GM18907 (cell line): Measurements from ENCODE around the gene TMEM42.

ENCODE experiments used
- ATAC-seq: cut with Tn5 transposase; IDR thresholded peaks from one replicate; pipeline ENCODE4 v1.9.1; 2021; ENCODE audit warnings: mild to moderate bottlenecking, moderate library complexity; ENCODE audit not compliant: unreplicated experiment

Gene TMEM42

GRCh38 chr3:44870375-44871061 lies 8.8 kb downstream of the TMEM42 start:
- no peak for ATAC-seq

DNA sequence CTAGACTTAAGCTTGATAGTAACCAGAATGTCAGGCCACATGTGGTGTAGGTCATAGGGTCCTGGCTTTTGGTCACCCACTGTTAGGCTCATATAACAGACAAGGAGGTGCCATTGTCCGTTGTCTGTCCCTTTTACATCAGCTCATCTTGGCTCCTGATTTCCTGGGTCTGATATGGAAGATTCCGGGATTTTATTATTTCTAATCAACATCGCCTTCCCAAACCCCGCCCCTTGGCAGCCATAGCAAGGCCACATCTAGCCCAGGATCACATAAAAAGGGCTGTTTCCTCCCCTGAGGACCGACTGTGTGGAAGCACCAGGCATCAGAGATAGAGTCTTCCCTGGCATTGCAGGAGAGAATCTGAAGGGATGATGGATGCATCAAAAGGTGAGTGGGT lies 12.6 kb downstream of the TMEM42 start, which contains the start of gene TGM4:
Gene TGM4, plus strand, starts transcription at position 301 of the 400 bp plus-strand sequence. Its CDS starts 71 bp downstream, at position 372.
- ATAC-seq, result no peak

GRCh38 chr3:44875596-44875995 lies 13.9 kb downstream of the TMEM42 start:
- ATAC-seq, result no peak

- ATAC-seq, result no peak
These were observed 15.6 kb downstream of the TMEM42 start for GRCh38 chr3:44877333-44877732.

GRCh38 chr3:44880284-44880683 lies 18.6 kb downstream of the TMEM42 start:
- no peak for ATAC-seq

DNA sequence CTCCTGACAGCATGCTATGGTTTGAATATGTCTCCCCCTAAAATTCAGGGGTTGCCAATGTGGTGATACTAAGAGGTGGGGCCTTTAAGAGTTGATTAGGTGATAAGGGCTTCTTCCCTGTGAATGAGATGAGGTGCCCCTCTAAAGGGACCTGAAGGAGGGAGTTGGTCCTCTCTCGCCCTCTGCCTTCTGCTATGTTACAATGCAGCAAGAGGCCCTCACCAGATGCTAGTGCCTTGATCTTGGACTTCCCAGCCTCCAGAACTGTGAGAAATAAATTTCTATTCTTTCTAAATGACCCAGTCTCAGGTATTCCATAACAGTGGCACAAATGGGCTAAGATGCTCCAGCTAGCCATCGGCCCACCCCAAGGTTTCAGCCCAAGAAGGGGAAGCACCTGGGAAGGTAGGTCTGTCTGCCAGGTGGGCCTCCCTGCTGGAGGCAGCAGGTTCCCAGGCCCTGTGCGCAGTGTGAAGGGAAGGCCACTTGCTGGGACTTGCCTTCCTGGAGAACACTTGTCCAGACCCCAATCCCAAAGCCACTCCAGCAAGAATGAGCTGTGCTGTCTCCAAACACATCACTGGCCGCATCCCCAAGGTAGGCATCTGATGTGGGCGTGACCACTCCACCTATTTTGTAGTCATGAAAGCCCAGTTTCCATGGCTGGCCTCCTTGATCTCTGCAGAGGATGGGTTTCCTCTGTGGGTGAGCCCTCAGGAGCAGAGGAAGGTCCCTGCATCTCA lies 21.7 kb downstream of the TMEM42 start:
- ATAC-seq, result no peak

DNA sequence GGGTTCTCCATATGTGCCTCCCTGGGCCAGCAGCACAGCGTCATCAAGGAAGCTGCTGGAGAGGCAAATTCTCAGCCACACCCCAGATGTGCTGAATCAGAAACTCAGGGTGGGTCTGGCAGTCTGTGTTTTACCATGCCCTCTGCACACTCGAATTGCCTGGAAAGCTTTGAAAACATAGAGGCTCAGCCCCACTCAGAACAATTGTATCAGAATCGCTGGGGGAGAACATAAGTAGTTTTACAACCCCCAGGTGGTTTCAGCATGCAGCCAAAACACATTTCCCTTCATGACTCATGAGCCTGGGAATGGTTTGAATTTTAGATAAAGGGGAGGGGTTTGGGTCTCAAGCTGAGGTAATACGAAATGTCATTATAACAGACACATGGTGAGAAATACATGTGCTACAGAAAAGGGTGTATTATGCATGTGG lies 22.3 kb downstream of the TMEM42 start:
- no peak for ATAC-seq

- ATAC-seq, result no peak
These were observed 23.9 kb downstream of the TMEM42 start for GRCh38 chr3:44885618-44886017.

DNA sequence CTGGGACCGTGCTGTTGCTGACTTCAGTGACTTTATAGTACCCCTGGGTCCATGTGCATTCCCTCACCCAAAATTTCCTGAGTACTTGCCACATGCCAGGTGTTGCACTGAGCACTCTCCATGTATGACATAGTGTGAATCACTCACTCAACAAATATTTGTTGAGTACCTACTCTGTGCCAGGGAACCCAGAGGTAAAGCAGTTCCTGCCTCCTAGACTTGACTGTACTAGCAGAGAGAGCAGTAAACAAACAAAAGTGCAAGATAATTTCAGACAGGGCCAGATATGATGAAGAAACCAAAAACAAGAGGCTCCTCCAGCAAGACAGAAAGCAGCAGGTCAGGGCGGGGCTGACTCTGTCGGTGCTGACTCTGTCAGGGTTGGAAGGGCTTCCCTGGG lies 24.8 kb downstream of the TMEM42 start:
- no peak for ATAC-seq

- ATAC-seq, result no peak
These were observed 25.4 kb downstream of the TMEM42 start for GRCh38 chr3:44887101-44887500.

DNA sequence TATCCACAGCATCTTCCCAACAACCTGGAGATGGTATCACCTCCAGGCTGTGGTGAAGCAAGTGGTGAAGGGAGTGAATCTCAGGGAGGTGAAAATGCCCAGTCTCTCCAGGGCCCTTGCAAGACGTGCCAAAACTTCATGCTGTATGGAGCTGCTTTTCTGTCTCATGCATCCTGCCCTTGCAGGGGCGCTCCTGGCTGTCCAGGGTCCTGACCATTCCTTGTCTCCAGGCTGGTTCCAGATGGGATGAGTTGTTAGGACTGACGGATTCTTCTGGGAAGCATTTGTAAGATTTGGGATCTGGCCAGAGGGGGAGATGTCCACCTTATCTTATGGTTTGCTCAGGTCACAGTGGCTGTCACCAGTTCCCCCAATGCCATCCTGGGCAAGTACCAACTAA lies 28.5 kb downstream of the TMEM42 start:
- no peak for ATAC-seq

DNA sequence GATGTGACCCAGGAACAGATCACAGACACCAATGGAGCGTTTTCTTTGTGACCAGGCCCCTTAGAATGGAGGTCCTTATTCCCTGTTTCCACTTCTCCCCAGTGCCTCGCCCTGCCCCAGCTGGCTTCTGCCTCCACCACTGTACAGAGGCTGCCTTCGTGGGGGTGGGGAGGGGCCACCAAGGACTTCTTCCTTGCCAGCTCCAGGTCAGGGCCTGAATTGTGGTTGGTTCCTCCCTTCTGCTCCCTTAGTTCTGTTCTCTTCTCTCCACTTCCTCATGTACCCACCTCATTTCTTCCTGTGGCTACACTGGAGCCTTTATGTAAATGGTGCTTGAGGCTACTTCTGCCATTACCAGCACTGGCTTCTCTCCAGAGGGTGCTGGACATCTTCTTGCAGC lies 29.1 kb downstream of the TMEM42 start:
- ATAC-seq, result no peak

GRCh38 chr3:44892689-44893088 lies 31.0 kb downstream of the TMEM42 start:
- no peak for ATAC-seq

DNA sequence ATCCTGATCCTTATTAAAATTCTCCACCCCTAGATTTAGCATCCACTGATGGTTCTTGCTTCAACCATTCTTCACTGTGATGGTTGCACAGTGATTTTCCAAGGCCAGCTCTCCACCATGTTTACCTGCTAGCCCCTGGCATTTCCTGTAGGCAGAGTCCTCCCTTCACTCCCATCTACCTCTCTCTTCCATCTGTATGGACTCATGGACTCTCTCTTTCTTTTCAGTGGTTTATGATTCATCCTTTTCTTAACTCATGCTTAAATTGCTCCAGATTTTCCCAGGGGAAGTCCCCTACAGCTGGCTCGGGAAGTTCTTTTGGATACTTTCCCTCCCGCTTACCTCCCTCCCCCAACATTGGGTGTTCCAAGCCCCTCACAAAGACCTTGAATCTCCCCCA lies 31.4 kb downstream of the TMEM42 start:
- ATAC-seq, result no peak

DNA sequence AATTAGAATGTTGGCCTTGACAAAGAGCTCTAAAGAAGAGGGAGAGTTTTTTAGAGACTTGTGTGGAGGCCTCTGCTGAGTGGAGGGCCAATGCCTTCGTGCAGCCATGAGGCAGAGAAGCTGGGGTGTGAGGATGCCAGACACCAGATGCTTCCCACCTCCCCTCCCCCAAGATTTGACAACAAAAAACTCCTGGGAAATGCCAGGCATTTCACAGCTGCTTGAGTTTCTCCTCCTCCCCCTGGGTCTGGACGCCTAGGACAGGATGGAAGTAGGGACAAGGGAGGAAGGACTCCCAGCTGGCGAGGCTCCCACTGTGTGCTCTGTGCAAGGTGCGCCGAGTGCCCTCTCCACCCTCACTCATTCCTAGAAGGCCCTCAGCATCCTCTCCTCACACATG lies 32.8 kb downstream of the TMEM42 start:
- no peak for ATAC-seq

- no peak for ATAC-seq
These were observed 34.7 kb downstream of the TMEM42 start for GRCh38 chr3:44896440-44896839.

DNA sequence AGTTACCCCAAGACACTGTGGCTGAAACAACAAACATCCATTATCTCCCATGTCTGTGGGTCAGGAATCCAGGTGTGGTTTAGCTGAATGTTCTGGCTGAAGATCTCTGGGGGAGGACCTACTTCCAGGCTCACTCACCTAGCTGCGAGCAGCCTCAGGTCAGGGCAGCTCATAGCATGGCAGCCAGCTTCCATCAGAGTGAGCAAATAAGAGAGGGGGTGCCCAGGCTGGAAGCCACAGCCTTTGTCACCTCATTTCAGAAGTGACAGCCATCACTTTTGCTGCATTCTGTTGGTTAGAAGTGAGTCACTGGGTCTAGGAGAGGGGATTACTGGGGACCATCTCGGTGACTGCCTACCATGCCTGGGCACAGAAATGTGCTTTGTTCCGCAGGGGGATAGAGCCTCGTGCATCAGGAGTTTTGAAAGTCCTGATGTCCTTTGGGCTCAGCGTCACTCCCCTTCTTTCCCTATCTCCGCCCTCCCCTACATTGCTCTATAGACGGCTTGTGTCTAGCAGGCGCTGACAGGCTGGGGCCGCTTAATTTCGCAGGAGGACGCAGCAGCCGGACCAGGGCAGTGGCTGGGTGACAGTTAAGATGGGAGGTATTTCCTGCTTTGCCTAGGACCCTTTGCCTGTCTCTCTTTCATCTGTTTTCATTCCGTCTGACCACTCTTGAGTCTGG lies 38.1 kb downstream of the TMEM42 start:
- no peak for ATAC-seq

DNA sequence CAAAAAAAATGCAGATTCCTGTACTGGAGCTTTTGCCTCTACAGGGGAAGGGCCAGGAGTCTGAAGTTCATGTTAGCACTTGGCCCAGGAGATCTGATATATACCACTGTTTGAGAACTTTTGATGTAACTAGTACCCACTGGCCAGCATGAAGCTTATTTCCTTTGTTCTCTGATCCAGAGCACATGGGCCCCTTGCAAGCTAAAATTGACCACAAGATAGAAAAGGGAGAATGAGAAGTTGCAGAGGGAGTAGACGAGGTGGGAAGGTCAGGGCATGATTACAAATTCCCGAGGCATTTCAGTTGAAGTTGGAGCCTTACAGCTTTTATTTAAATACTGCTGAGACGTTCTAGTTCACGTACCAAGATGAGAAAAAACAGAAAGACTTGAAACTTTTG lies 40.9 kb downstream of the TMEM42 start:
- no peak for ATAC-seq

DNA sequence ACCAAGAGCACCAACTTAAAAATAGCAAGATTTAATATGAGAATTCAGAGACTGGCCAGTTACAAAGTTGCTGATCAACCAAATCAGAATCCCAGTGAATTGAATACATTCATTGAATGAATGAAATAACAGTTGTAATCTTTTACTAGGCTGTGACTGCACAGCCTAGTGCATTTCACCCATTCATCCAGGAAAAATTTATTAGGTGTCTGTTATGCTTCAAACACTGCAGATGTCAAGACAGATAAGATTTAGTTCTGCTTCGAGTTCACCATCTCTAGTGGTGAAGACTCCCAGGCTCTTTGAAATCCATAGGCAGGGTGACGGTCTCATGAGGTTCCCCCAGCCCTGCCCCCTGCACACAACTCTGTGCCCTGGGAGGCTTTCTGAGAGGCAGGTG lies 41.6 kb downstream of the TMEM42 start:
- no peak for ATAC-seq

DNA sequence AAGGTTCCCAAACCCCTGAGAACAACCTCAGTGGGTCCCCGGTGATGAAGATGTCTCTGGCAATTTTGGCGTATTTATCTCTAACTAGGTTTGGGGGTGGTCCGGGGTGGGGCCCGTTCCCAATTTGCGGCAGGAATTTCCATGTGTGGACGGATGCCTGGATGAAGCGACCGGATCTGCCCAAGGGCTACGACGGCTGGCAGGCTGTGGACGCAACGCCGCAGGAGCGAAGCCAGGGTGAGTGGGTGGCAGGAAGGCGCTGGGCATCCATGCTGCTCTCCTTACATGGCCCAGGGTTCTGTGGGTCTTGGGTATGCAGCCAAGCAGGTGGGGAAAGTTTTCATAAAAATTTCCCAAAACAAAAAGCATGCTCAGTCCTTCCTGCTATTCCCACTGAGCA lies 42.0 kb downstream of the TMEM42 start:
- ATAC-seq, result no peak

DNA sequence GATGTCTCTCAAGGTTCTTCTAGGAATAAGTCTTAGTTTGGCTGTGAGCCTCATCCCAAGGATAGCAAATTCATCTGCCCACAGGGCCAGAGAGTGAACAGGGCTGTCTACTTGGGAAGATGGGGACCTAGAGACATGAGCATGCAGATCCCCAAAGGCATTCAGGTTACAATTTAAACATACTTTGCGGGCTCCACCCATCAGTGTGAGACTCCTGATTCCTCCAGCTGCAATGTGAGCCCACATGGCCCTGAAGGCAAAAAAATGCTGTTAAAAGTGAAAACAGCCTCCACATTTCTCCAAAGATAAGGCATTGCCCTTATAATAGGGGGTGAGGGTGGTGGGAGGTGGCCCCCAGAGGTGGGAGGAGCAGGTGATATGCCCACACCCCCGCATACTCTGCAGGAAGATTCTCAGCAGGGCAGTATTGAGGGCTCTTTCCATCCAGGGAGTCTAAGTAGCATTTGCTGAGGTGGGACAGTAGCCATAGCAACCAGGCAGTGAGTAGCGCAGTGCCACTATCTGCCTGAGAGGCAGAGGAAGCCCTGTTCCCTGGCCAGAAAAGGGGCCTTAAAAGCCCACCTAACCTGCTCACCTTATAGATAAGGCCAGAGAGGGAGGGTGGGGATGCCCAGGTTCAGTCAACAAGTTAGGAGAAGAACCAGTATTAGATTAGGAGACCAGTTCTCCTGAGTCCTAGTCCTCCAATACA lies 43.9 kb downstream of the TMEM42 start:
- no peak for ATAC-seq
